ENCODE results near the gene MMP15. TPM values are rescaled to one million over a fixed set of nuclear protein-coding genes. Genes with fewer than 3 reads are reported as not detected.

MMP15 gene
- total and polyA plus RNA-seq, 2 of the 13 experiments (the other 11 are each of a cell fraction or from before 2014, with no cell fraction given), result 35.2 to 44.9 TPM

DNA sequence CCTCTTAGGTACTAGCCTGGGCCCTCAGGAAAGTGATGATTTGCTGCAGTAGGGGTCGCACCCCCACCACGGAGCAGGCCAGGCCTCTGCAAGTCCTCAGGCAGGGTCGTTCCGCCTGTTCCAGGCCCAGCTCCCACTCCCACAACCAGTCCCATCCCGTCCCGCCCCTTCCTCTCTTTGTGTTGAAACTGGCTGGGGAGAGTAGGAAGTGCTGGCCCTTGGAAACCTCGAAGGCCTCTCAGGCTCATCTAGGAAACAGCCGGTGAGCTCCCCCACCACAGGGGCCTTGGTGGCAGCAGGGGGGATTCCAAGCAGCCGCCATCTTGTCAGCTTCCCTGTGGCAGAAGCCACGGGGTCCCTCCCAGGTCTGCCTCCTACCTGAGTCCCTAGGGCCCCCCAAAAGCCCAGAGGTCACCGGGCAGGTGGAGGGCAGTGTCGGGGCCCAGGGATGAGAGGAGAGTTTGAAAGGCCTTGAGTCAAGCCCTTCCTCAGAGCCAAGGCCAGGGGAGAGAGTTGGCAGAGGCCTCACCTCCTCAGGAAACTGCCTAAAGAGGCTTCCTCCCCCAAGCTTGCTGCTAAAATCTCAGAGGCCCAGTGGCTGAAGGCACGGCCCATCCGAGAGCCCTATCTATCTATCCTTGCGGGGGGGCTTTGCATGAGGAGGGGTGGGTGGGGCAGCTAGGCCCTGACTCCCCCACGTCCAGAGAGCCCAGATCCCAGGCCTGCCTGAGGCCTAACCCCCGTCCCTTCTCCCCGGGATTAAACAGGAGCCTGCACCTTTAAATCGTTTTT lies 22.2 kb downstream of the MMP15 start:
- H3K79me2 ChIP-seq (ENCODE audit: insufficient read depth, low read length), result no peaks in the 10 kb centered on the region
- no peak for DNase-seq (ENCODE audit: low spot score)
- H3K27ac ChIP-seq (ENCODE audit: extremely low read length, insufficient read depth, low read length), result no peak overlapping the region
- H4K20me1 ChIP-seq (ENCODE audit: insufficient read depth, low read length), result no peaks in the 10 kb centered on the region
- no peaks in the 10 kb centered on the region for H3K9me3 ChIP-seq (ENCODE audit: low read length)
- ChIA-PET CTCF (ENCODE audit: low intra/inter-chr PET ratio, low total read pairs) (no interaction called here), POLR2A (interaction anchor here (2.3 kb wide), 1 partner anchor 23 kb away, joined by 7 read pairs; no protein-coding TSS in a partner anchor)
- no TSS peak for BruUV-seq (replicated peaks)
- ATAC-seq, result no peak; the same call in 1 of the 3 replicates
- H2AFZ ChIP-seq (ENCODE audit: low read length), result no peak overlapping the region
- no peak overlapping the region for H3K4me2 ChIP-seq (ENCODE audit: low read depth, low read length)
- TF ChIP-seq RORA (CRISPR knock-in tag; IDR thresholded peaks at IDR 0.05), result no peak
- TF ChIP-seq, protein P1, sequence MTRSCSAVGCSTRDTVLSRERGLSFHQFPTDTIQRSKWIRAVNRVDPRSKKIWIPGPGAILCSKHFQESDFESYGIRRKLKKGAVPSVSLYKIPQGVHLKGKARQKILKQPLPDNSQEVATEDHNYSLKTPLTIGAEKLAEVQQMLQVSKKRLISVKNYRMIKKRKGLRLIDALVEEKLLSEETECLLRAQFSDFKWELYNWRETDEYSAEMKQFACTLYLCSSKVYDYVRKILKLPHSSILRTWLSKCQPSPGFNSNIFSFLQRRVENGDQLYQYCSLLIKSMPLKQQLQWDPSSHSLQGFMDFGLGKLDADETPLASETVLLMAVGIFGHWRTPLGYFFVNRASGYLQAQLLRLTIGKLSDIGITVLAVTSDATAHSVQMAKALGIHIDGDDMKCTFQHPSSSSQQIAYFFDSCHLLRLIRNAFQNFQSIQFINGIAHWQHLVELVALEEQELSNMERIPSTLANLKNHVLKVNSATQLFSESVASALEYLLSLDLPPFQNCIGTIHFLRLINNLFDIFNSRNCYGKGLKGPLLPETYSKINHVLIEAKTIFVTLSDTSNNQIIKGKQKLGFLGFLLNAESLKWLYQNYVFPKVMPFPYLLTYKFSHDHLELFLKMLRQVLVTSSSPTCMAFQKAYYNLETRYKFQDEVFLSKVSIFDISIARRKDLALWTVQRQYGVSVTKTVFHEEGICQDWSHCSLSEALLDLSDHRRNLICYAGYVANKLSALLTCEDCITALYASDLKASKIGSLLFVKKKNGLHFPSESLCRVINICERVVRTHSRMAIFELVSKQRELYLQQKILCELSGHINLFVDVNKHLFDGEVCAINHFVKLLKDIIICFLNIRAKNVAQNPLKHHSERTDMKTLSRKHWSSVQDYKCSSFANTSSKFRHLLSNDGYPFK (CRISPR knock-in tag; IDR thresholded peaks at IDR 0.05; ENCODE audit: borderline replicate concordance), result 0 out of 2 replicates have a peak, but pooled peaks have one; percentile 15
- TF ChIP-seq TBX2 (CRISPR knock-in tag; IDR thresholded peaks at IDR 0.05; ENCODE audit: borderline replicate concordance), result no peak
- WGBS (ENCODE audit: low lambda C conversion rate), result 51% methylated on average over 18 of the region's 19 CpGs
- peaks cover 3 to 13% of the 10 kb centered on the region in 2 experiments; a peak in 2 of 5 replicates for H3K27me3 ChIP-seq (ENCODE audit: control insufficient read depth in 1 of 2, insufficient read depth in 2 of 2, low read length in 2 of 2)
- H3K4me3 ChIP-seq (replicated peaks in 1 of 3; ENCODE audit: insufficient read depth in 1 of 3, low read depth in 2 of 3, low read length in 3 of 3), result no peak overlapping the region
- in situ Hi-C loops (cut with HindIII; ENCODE audit: extremely low pct_ligation_motif_present, low pct_unique_long_range_greater_than_20kb) (no loop called here), intact Hi-C loops (cut with micrococcal nuclease; ENCODE audit: unreplicated experiment) (no loop called here)
- peaks cover 16% of the 10 kb centered on the region for H3K4me1 ChIP-seq (ENCODE audit: insufficient read depth, low read length)
- peaks cover 15 to 17% of the 10 kb centered on the region in 2 experiments for H3K36me3 ChIP-seq (replicated peaks in 1 of 2; ENCODE audit: control insufficient read depth in 1 of 2, insufficient read depth in 2 of 2, low read length in 2 of 2)
- no peak for FAIRE-seq
- H3K9ac ChIP-seq (ENCODE audit: insufficient read depth, low read depth, low read length), result no peak overlapping the region

Measured in HepG2 (cell line).